HepG2 (cell line): ENCODE measurements around the gene STX10. TPM values are rescaled to one million over a fixed set of nuclear protein-coding genes. Genes with fewer than 3 reads are reported as not detected.

Source experiments
- ASH2L ChIP-seq: fragments of 300-600, 200-600 bp; sonication (generic); IDR thresholded peaks from 2 replicates; pipeline ENCODE4 v1.7.0; 2017; ENCODE audit warnings: low read depth, mild to moderate bottlenecking, moderate library complexity, mixed read lengths, low read length; ENCODE audit not compliant: insufficient read length
- BRCA1 ChIP-seq: sonication (generic); formaldehyde crosslinking; IDR thresholded peaks from 2 replicates; pipeline ENCODE4 v1.4.0; 2020; ENCODE audit warnings: missing genetic modification reagents
- BRF2 ChIP-seq: sonication (generic); formaldehyde crosslinking; IDR thresholded peaks from 2 replicates; pipeline ENCODE4 v1.8.1; 2022; ENCODE audit warnings: mild to moderate bottlenecking, missing genetic modification reagents
- EEA1 ChIP-seq: sonication (generic); formaldehyde crosslinking; IDR thresholded peaks from 2 replicates; pipeline ENCODE4 v1.5.1; 2020; ENCODE audit warnings: mild to moderate bottlenecking, missing genetic modification reagents, borderline replicate concordance
- ETS1 ChIP-seq: sonication (generic); formaldehyde crosslinking; IDR thresholded peaks from 2 replicates; pipeline ENCODE4 v1.4.0; 2020; ENCODE audit warnings: missing genetic modification reagents
- JUNB ChIP-seq: sonication (generic); formaldehyde crosslinking; IDR thresholded peaks from 2 replicates; pipeline ENCODE4 v1.8.0; 2022; ENCODE audit warnings: missing genetic modification reagents, mild to moderate bottlenecking, borderline replicate concordance
- MATR3 ChIP-seq: sonication (generic); formaldehyde crosslinking; IDR thresholded peaks from 2 replicates; pipeline ENCODE4 v1.4.0; 2020; ENCODE audit warnings: missing genetic modification reagents
- MIER2 ChIP-seq: IDR thresholded peaks from 2 replicates; pipeline ENCODE4 v1.6.1; 2016; ENCODE audit warnings: missing biosample characterization, missing genetic modification reagents
- PLRG1 ChIP-seq: fragments of 450-650 bp; conservative IDR thresholded peaks from 2 replicates; pipeline ENCODE4 v1.6.1; 2016
- PPARG ChIP-seq: conservative IDR thresholded peaks from 2 replicates; pipeline ENCODE4 v1.6.1; 2016; ENCODE audit warnings: missing biosample characterization, missing genetic modification reagents
- SNAPC5 ChIP-seq: sonication (generic); formaldehyde crosslinking; IDR thresholded peaks from 2 replicates; pipeline ENCODE4 v1.8.1; 2023; ENCODE audit warnings: mild to moderate bottlenecking, missing genetic modification reagents, borderline replicate concordance
- TCF7L2 ChIP-seq: IDR thresholded peaks from 2 replicates; pipeline ENCODE4 v1.6.1; 2011; ENCODE audit warnings: mild to moderate bottlenecking, low read depth, low read length, moderate library complexity
- TFAP4 ChIP-seq: sonication (generic); IDR thresholded peaks from 2 replicates; pipeline ENCODE4 v1.6.1; 2016; ENCODE audit warnings: low read depth, borderline replicate concordance
- THAP8 ChIP-seq: sonication (generic); formaldehyde crosslinking; IDR thresholded peaks from 2 replicates; pipeline ENCODE4 v1.5.1; 2020; ENCODE audit warnings: missing genetic modification reagents, mild to moderate bottlenecking, borderline replicate concordance
- YEATS2 ChIP-seq: sonication (generic); formaldehyde crosslinking; IDR thresholded peaks from 2 replicates; pipeline ENCODE4 v1.4.0; 2020; ENCODE audit warnings: missing genetic modification reagents, borderline replicate concordance
- ZBTB7A ChIP-seq: sonication (generic); formaldehyde crosslinking; IDR thresholded peaks from 2 replicates; pipeline ENCODE4 v1.8.0; 2022; ENCODE audit warnings: mild to moderate bottlenecking, missing genetic modification reagents
- ZC3H13 ChIP-seq: sonication (generic); formaldehyde crosslinking; IDR thresholded peaks from 2 replicates; pipeline ENCODE4 v1.8.1; 2023; ENCODE audit warnings: mild to moderate bottlenecking, missing genetic modification reagents, moderate library complexity
- ZFX ChIP-seq: sonication (generic); formaldehyde crosslinking; IDR thresholded peaks from 2 replicates; pipeline ENCODE4 v1.4.0; 2020; ENCODE audit warnings: mild to moderate bottlenecking, low read depth, missing genetic modification reagents, moderate library complexity
- ZFY ChIP-seq: sonication (generic); formaldehyde crosslinking; IDR thresholded peaks from 2 replicates; pipeline ENCODE4 v1.4.0; 2020; ENCODE audit warnings: missing genetic modification reagents
- ZNF274 ChIP-seq: sonication (generic); formaldehyde crosslinking; IDR thresholded peaks from 2 replicates; pipeline ENCODE4 v1.5.1; 2020; ENCODE audit warnings: mild to moderate bottlenecking, missing genetic modification reagents
- ZNF326 ChIP-seq: sonication (generic); formaldehyde crosslinking; IDR thresholded peaks from 2 replicates; pipeline ENCODE4 v1.4.0; 2020; ENCODE audit warnings: missing genetic modification reagents, borderline replicate concordance
- ZNF350 ChIP-seq: sonication (generic); formaldehyde crosslinking; IDR thresholded peaks from 2 replicates; pipeline ENCODE4 v1.4.0; 2020; ENCODE audit warnings: mild to moderate bottlenecking, low read depth, missing genetic modification reagents, borderline replicate concordance
- ZNF547 ChIP-seq: sonication (generic); formaldehyde crosslinking; IDR thresholded peaks from 2 replicates; pipeline ENCODE4 v1.5.1; 2020; ENCODE audit warnings: mild to moderate bottlenecking, missing genetic modification reagents
- ZNF558 ChIP-seq: sonication (generic); formaldehyde crosslinking; IDR thresholded peaks from 2 replicates; pipeline ENCODE4 v1.9.0; 2022; ENCODE audit warnings: mild to moderate bottlenecking, missing genetic modification reagents, borderline replicate concordance
- ZNF747 ChIP-seq: sonication (generic); formaldehyde crosslinking; IDR thresholded peaks from 2 replicates; pipeline ENCODE4 v1.8.1; 2023; ENCODE audit warnings: missing genetic modification reagents, mild to moderate bottlenecking, borderline replicate concordance
- polyA plus RNA-seq, 8 experiments: library from polyadenylated mRNA; depleted of rRNA in 3 of 8; stranded (reverse) in 7 of 8; unstranded in 1 of 8; fragments of >200 nt; fragmentation: Illumina TruSeq in 4 of 8; extraction: Trizol in 4 of 8; gene quantifications; 2 replicates each; pipeline versions ENCODE4 v1.2.1 to v1.2.3, GENCODE V29; 2011 to 2016; ENCODE audit warnings: low read depth in 4 of 8, missing spikeins in 1 of 8, mixed read lengths in 1 of 8; ENCODE audit not compliant: insufficient read depth in 1 of 8
- total RNA-seq, 5 experiments: library from RNA; depleted of rRNA; stranded (reverse); fragments of >200 nt; fragmentation: Illumina TruSeq; extraction: Trizol; gene quantifications; 2 replicates each; pipeline ENCODE4 v1.2.3, GENCODE V29; 2016; ENCODE audit warnings: low read depth in 1 of 5

The STX10 gene
- total and polyA plus RNA-seq, 2 of the 13 experiments (the other 11 are each of a cell fraction or from before 2014, with no cell fraction given), result 47.9 to 66.4 TPM

GRCh38 chr19:13152974-13153568, 2.9 kb upstream of the STX10 start (continued):
- TF ChIP-seq ETS1, result no peak
- TF ChIP-seq THAP8 (CRISPR knock-in tag), result no peak
- TF ChIP-seq BRF2, result no peak
- TF ChIP-seq MIER2, result no peak
- no peak; the same call in 1 of the 2 replicates for TF ChIP-seq ZNF274
- TF ChIP-seq MATR3, result no peak
- TF ChIP-seq ZC3H13 (CRISPR knock-in tag), result no peak
- 0 out of 2 replicates have a peak, but pooled peaks have one; percentile 19 for TF ChIP-seq ZNF558 (CRISPR knock-in tag)
- peak; percentile 81; the same call in 1 of the 2 replicates for TF ChIP-seq BRCA1
- TF ChIP-seq ZBTB7A (CRISPR knock-in tag), result no peak
- no peak; the same call in 1 of the 2 replicates for TF ChIP-seq ZNF350 (CRISPR knock-in tag)
- TF ChIP-seq TFAP4, result no peak
- peak; percentile 31; the same call in 1 of the 2 replicates for TF ChIP-seq EEA1 (CRISPR knock-in tag)
- TF ChIP-seq PPARG, result no peak
- no peak for TF ChIP-seq ZNF326 (CRISPR knock-in tag)
- TF ChIP-seq ZNF747 (CRISPR knock-in tag), result no peak
- TF ChIP-seq PLRG1, result no peak
- no peak for TF ChIP-seq ZNF547 (CRISPR knock-in tag)
- no peak for TF ChIP-seq JUNB (CRISPR knock-in tag)
- TF ChIP-seq SNAPC5 (CRISPR knock-in tag), result no peak
- TF ChIP-seq ZFY (CRISPR knock-in tag), result peak; percentile 27; the same call in 1 of the 2 replicates
- TF ChIP-seq YEATS2 (CRISPR knock-in tag), result no peak; the same call in 1 of the 2 replicates
- no peak for TF ChIP-seq ASH2L
- TF ChIP-seq ZFX (CRISPR knock-in tag), result no peak; the same call in 1 of the 2 replicates
- no peak for TF ChIP-seq TCF7L2
